Panc1 (cell line): Measurements from ENCODE around the gene CCNB1IP1. TPM values are rescaled to one million over a fixed set of nuclear protein-coding genes. Genes with fewer than 3 reads are reported as not detected.

ENCODE experiments used
- ATAC-seq: fragments of 200-7000 bp; cut with Tn5 transposase; 2 replicates; pipeline ENCODE4 v1.9.1; 2020; ENCODE audit warnings: mild to moderate bottlenecking, moderate library complexity
- BruUV-seq: library from RNA; stranded (reverse); fragments of 400-500 nt; replicated peaks from 2 replicates; lab custom pipeline; 2021; lab: Mats Ljungman, UMichigan
- CTCF ChIA-PET: fragments of 300-600 bp; sonication (Branson Sonifier 250); formaldehyde crosslinking; loops from one replicate; lab custom pipeline; 2022; ENCODE audit warnings: antibody characterized with exemption; lab: Charles Lee
- POLR2A ChIA-PET: fragments of 300-600 bp; sonication (Branson Sonifier 250); formaldehyde crosslinking; loops from one replicate; lab custom pipeline; 2022; ENCODE audit warnings: antibody characterized with exemption; lab: Charles Lee
- DNase-seq: peaks from one replicate; pipeline ENCODE4 v3.0.0-alpha.2; 2010; ENCODE audit warnings: low read depth, low spot score
- H3K27ac ChIP-seq: 2 replicates; pipeline ENCODE4 v1.5.1; 2011; ENCODE audit warnings: mild to moderate bottlenecking, low read length, inconsistent platforms
- H3K27me3 ChIP-seq: fragments of 200-500 bp; sonication (Bioruptor generic); 2 replicates; pipeline ENCODE4 v1.6.0; 2014; ENCODE audit warnings: low read length, inconsistent platforms; ENCODE audit not compliant: control insufficient read depth, insufficient read depth
- H3K36me3 ChIP-seq: fragments of 200-500 bp; sonication (Bioruptor generic); 2 replicates; pipeline ENCODE4 v1.5.1; 2014; ENCODE audit warnings: inconsistent platforms, mild to moderate bottlenecking, low read length, moderate library complexity; ENCODE audit not compliant: control insufficient read depth, insufficient read depth
- H3K4me1 ChIP-seq: 2 replicates; pipeline ENCODE4 v1.5.1; 2011; ENCODE audit warnings: inconsistent platforms, mild to moderate bottlenecking, low read length, moderate library complexity; ENCODE audit not compliant: control insufficient read depth, insufficient read depth
- H3K4me3 ChIP-seq, 2 experiments: 2 replicates each; pipeline ENCODE4 v1.5.1; 2011 to 2012; ENCODE audit warnings: low read depth in 2 of 2, low read length in 2 of 2, mild to moderate bottlenecking in 2 of 2, inconsistent platforms in 1 of 2, moderate library complexity in 1 of 2
- H3K9me3 ChIP-seq: fragments of 200-500 bp; sonication (Bioruptor generic); 2 replicates; pipeline ENCODE4 v1.5.1; 2014; ENCODE audit warnings: low read depth, mild to moderate bottlenecking, inconsistent platforms, low read length, moderate library complexity; ENCODE audit not compliant: control insufficient read depth, insufficient read depth
- CTCF ChIP-seq: fragments of 450-650 bp; IDR thresholded peaks from 2 replicates; pipeline ENCODE4 v1.5.1; 2017; ENCODE audit warnings: mild to moderate bottlenecking
- POLR2AphosphoS5 ChIP-seq: IDR thresholded peaks from 2 replicates; pipeline ENCODE4 v1.6.1; 2012; ENCODE audit warnings: mild to moderate bottlenecking, low read depth, low read length, moderate library complexity
- REST ChIP-seq, 2 experiments: IDR thresholded peaks; 2 replicates each; pipeline ENCODE4 v1.6.1; 2011 to 2012; ENCODE audit warnings: low read depth in 2 of 2, control low read depth in 1 of 2, low read length in 1 of 2, mild to moderate bottlenecking in 1 of 2, moderate library complexity in 1 of 2; ENCODE audit not compliant: insufficient read depth in 1 of 2
- SIN3A ChIP-seq: IDR thresholded peaks from 2 replicates; pipeline ENCODE4 v1.6.1; 2012; ENCODE audit warnings: low read depth, mild to moderate bottlenecking, low read length, moderate library complexity, borderline replicate concordance; ENCODE audit not compliant: insufficient read depth
- TCF7L2 ChIP-seq: IDR thresholded peaks from 2 replicates; pipeline ENCODE4 v1.6.1; 2011; ENCODE audit warnings: mild to moderate bottlenecking, low read depth, low read length, inconsistent platforms
- in situ Hi-C: cut with HindIII; loops from 2 replicates; pipeline ENCODE4 v1.10.0; 2016; ENCODE audit warnings: low sequenced_read_pairs, low pct_unique_long_range_greater_than_20kb
- intact Hi-C: fragments of 100-400 bp; cut with micrococcal nuclease; formaldehyde crosslinking; loops from one replicate; pipeline ENCODE4 v1.10.0; 2022; ENCODE audit not compliant: unreplicated experiment
- total RNA-seq: library from RNA; stranded (reverse); gene quantifications from one replicate; pipeline ENCODE4 v1.2.1, GENCODE V29; 2021; ENCODE audit not compliant: unreplicated experiment

Gene CCNB1IP1
- total RNA-seq, 1 experiment from 2014 or later, result 20.3 TPM

GRCh38 chr14:20346713-20347112, 13.6 kb upstream of the CCNB1IP1 start:
- Histone ChIP-seq H3K27ac (no peak overlapping the region), H3K9me3 (no peaks in the 10 kb centered on the region), H3K4me1 (peaks cover 3% of the 10 kb centered on the region; the same call in 1 of the 2 replicates), H3K4me3 (no peak overlapping the region), H3K36me3 (peaks cover 4% of the 10 kb centered on the region; the same call in 1 of the 2 replicates), H3K27me3 (no peaks in the 10 kb centered on the region)
- BruUV-seq, result no TSS peak
- POLR2A ChIA-PET, result no interaction called here
- CTCF ChIA-PET, result no interaction called here
- DNase-seq, result no peak
- no peak for TF ChIP-seq CTCF
- TF ChIP-seq TCF7L2, result no peak
- TF ChIP-seq SIN3A, result no peak
- no peak for TF ChIP-seq POLR2AphosphoS5
- TF ChIP-seq REST (IDR thresholded peaks at IDR 0.05; ENCODE audit: insufficient read depth in 1 of 2, low read depth in 2 of 2, low read length in 1 of 2), result no peak
- in situ Hi-C loops, result no loop called here
- no peak for ATAC-seq
- intact Hi-C loops, result no loop called here

GRCh38 chr14:20345366-20345765, 12.3 kb upstream of the CCNB1IP1 start:
- DNase-seq (no peak), ATAC-seq (no peak)
- TF ChIP-seq SIN3A (no peak), TCF7L2 (no peak), REST (IDR thresholded peaks at IDR 0.05; ENCODE audit: insufficient read depth in 1 of 2, low read depth in 2 of 2, low read length in 1 of 2) (no peak), POLR2AphosphoS5 (no peak), CTCF (no peak)
- in situ Hi-C loops, result no loop called here
- Histone ChIP-seq H3K9me3 (no peaks in the 10 kb centered on the region), H3K4me3 (no peak overlapping the region), H3K27ac (no peak overlapping the region), H3K36me3 (peaks cover 4% of the 10 kb centered on the region; the same call in 1 of the 2 replicates), H3K4me1 (peaks cover 3% of the 10 kb centered on the region; the same call in 1 of the 2 replicates), H3K27me3 (no peaks in the 10 kb centered on the region)
- intact Hi-C loops, result no loop called here
- CTCF ChIA-PET, result no interaction called here
- POLR2A ChIA-PET, result no interaction called here
- no TSS peak for BruUV-seq
